Eye (tissue), 1 donor: ENCODE data around the gene CCDC50.

ENCODE experiments used
- DNase-seq: peaks from one replicate; pipeline ENCODE4 v3.0.0-alpha.2; 2015

CCDC50 gene

GRCh38 chr3:191352014-191352413 lies 22.8 kb downstream of the CCDC50 start:
- DNase-seq: no peak

GRCh38 chr3:191353022-191353777 lies 24.0 kb downstream of the CCDC50 start:
- DNase-seq: no peak

DNA sequence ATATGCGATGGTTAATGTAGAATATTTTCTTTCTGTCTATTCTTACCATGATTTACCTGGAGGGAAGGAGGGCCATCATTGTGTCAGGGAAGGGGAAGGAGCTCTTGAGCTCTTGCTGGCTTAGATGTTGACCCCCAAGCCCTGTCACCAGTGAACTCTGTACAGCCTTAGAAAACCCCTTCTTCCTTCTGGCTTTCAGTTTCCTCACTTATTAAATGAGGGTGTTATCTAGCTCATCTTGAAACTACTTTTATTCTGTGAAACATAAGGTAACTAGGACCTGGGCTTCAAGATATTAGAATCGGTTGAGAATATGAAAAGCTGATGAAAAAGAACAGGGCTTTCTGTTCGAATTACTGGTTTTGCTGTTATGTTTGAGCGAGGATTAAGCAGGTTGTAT lies 26.2 kb downstream of the CCDC50 start:
- no peak for DNase-seq

- no peak for DNase-seq
These were observed 27.6 kb downstream of the CCDC50 start for GRCh38 chr3:191356631-191357439.

- no peak for DNase-seq
These were observed 28.7 kb downstream of the CCDC50 start for GRCh38 chr3:191357909-191358308.

GRCh38 chr3:191358929-191359328 lies 29.7 kb downstream of the CCDC50 start:
- no peak for DNase-seq

- DNase-seq: no peak
These were observed 31.4 kb downstream of the CCDC50 start for GRCh38 chr3:191360620-191361019.

- no peak for DNase-seq
These were observed 32.3 kb downstream of the CCDC50 start for GRCh38 chr3:191361456-191361855.

DNA sequence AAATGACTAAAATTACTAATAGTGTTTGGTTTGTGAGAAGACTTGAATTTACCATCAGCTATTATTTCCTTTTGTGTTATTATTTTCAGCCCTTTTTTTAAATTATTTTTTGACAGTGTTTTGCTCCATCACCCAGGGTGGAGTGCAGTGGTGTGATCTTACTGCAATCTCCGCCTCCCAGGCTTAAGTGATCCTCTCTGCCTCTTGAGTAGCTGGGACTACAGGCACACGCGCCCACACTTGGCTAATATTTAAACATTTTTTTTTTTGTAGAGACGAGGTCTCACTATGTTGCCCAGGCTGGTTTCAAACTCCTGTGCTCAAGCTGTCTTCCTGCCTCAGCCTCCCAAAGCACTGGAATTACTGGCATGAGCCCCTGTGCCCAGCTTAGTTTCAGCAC lies 32.8 kb downstream of the CCDC50 start:
- no peak for DNase-seq

DNA sequence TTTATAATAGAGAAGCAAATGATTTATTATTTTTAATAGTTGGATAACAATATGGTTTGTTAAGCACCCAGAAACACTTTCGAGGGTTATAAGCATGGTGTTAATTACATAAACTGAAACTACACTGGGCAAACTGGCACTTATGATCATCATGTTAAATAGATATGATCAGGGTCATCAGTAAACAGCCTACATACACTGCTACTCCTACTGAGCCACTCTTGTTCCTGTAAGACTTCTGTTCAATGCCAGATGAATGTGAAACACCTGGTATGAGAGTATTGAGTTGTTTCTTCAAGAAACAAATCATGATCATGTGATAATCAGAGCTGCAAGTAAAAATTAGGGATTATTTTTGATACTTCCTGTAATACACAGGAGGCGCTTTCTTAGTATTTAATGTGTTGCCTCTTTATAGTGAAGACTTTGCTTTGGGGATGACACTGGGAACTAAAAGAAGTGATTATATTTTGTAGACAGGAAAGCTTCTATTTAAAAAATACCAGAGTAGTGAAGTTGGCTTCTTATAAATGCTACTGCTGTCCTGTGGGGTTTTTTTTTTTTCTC lies 33.4 kb downstream of the CCDC50 start:
- no peak for DNase-seq

GRCh38 chr3:191363221-191363620 lies 34.0 kb downstream of the CCDC50 start:
- no peak for DNase-seq

DNA sequence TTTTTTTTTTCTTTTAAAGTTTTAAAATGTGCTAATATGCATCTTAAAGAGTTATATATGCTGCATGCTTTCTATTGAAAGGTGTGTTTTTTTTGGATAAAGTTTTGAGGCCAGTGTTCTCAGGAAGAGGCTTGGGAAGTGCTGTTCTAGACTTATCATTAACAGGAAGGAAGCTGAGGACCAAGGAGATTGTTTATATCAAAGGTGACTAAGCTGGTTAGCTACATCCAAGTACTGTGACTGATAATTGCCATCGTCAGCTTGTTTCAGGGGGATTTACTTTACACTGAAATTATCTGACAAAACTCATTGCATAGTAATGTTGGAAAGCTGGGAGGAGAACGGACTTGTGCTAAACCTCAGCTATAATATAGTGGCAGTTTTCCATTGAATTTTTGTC lies 37.5 kb downstream of the CCDC50 start:
- DNase-seq: no peak

DNA sequence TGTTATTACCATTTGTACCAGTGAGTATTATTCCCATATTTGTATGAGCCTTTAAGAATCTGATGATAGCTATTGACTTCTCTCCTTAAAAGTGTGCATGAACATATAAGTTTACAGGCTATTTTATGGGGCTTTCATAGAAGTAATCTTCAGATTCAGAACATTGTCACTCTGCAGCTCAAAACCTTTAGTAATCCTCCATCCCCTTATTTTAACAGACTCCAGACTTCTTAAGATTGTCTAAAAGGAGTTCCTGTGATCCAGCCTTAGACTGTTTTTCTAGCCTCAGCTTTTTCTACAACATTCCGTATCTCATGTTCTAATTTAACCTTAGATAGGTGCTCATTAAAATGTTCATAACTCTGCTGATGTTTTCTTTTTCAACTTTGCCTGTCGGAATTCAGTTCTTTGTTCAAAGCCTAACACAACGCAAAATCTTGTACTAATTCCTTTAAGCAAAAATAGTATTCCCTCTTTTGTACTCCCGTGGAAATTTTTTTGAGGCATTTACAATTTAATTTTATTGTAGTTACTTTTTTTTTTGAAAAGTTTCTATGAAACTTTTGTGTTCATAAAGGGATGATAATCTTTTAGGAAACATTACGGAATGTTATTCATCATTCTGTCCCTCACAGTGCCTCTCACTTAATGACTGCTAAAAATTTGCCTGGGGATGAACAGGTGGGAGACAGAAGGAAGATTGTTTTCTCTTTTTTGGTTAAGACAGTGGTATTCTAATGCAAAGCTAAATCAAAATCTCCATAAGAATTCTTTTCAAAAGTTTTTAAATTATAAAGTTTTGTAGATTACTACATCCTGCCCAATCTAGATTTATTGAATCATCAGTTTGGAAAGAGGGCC lies 39.8 kb downstream of the CCDC50 start:
- DNase-seq: no peak

DNA sequence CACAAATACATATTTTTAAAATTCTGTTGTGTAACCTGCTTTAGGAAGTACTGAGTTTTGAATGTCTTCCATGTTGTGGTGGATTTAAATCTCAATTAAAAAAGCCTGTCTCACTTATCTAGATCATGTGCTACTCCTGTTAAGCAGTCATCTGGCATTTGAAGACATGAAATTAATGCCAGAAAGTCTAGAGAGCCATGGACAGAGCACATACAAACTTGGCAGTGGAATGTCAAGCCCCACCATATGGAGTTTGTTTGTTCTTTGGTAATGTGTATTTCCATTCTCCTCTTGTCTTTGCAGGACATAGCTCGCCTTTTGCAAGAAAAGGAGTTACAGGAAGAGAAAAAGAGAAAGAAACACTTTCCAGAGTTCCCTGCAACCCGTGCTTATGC lies 40.4 kb downstream of the CCDC50 start:
- no peak for DNase-seq

GRCh38 chr3:191372122-191372521 lies 42.9 kb downstream of the CCDC50 start:
- no peak for DNase-seq

DNA sequence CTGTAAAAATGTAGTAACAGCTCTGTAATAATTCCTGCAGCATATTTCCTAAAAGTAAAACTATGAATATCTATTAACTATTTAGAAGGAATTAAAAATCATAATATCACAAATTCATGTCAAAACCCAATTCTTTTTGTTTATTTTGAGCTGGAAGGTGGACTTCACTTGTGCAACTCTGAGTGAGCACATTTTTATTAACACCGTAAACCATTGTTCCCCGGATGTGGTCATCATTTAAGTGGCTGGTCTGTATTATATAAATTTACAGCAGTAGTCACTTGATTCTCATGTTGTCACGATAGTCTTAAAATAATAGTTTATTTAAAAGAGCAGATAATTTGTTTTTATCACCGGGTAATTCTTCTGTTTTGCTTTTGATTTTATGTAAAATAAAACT lies 44.1 kb downstream of the CCDC50 start:
- no peak for DNase-seq

GRCh38 chr3:191376516-191377141 lies 47.4 kb downstream of the CCDC50 start:
- peak; percentile 8 for DNase-seq

DNA sequence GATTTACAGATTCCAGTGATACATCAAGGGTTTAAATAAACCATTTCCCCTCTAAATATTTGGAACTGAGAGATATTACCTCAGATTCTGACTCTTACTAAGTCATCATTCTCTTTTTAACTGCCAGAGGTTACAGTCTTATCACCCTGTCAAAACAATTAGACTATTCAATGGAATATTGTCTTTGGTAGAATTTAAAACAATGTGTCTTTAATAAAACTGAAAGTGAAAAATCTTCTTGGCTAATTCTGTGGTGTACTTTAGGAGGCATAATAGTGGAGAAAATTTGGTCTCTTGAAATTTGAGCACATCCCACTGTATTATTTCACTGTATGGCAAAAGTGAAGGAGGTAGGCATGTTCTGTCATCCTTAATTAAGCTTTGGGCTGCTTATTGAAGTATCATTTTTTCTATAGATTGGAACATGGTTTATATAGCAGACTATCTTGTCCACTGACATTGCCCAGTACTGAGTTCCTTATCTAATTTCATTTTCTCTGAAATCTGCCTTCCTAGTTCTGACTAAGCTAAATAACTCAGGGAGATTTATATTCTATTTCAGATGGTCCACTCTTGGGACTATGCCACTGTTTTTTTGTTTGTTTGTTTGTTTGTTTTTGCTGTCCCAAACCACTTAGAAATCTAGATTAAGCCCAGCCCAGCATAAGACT lies 49.1 kb downstream of the CCDC50 start:
- peak; percentile 11 for DNase-seq

DNA sequence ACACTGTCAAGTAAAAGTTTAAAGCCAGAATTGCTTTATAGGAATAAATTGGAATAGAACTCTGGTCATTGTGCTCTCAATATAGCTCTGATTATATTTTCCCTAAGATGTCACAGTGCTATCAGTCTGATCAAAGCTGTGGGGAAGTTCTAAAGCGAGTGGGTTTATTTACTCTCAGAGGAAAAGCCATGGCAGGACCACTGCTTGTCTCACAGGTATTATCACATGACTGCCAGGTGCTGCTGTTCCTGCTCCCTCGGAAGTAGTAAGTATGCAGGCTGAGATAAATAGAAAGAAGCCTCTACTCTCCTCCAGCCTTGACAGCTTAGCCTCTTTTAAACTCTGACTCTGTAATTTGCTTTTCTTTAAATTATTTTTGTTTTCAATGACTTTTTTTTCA lies 50.3 kb downstream of the CCDC50 start:
- no peak for DNase-seq

GRCh38 chr3:191380001-191380400 lies 50.8 kb downstream of the CCDC50 start:
- DNase-seq: no peak

GRCh38 chr3:191381303-191381702 lies 52.1 kb downstream of the CCDC50 start:
- DNase-seq: no peak

GRCh38 chr3:191382661-191383060 lies 53.5 kb downstream of the CCDC50 start:
- DNase-seq: no peak
